Measurements from ENCODE around the gene ALDH1A2. TPM values are rescaled to one million over a fixed set of nuclear protein-coding genes. Genes with fewer than 3 reads are reported as not detected.

The ALDH1A2 gene
- total RNA-seq, 4 donors from 2014 or later, result 5.5 to 41.5 (median 15.1) TPM

DNA sequence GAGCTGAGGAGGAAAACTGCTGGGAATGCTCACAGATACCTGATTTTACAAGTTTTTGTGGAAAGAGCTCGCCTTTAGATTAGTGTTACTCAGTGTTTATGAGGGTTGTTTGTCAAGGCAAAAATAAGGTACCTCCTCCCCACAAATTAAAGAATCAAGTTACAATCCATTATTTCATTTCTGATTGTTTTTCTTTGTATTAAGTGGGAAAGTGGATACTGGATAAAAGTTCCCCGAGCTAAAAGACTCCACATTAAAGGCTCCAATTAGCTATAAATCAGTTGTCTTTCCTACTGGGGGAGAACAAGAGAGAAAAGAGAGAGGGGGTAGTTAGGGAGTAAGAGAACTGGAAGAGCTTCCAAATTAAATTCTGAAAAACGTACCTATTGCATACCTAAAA is 1.9 kb downstream of the ALDH1A2 start:
- ATAC-seq, result no peak

DNA sequence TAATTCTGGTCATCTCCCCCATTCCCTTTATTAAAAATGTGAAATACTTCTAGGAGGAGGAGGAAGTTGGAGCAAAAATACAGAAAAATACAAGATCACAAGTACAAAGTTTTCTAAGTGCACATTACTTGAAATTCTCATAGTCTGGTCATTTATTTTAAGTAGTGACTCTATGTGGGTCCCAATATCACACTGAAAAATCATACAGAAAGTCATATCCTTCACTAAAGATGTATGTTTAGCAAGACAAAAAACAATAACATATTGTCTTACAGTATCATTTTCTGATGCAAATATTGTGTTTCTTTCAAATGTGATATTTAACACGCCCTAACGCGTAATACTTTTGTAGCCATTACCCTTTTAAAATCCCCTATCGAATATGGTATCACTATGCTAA is 2.5 kb downstream of the ALDH1A2 start:
- Histone ChIP-seq H3K4me1 (peaks cover 0 to 20% (median 0%) of the 10 kb centered on the region in 3 donors), H3K36me3 (no peaks in the 10 kb centered on the region), H3K27me3 (peaks cover 75% of the 10 kb centered on the region), H3K27ac (no peak overlapping the region), H3K9me3 (no peaks in the 10 kb centered on the region), H3K4me3 (no peak overlapping the region)
- ATAC-seq, result no peak
- 88 to 92% methylated on average over 4 of the region's 4 CpGs for WGBS, 2 donors (ENCODE audit: low coverage in 1 of 2)
- TF ChIP-seq, protein P1, sequence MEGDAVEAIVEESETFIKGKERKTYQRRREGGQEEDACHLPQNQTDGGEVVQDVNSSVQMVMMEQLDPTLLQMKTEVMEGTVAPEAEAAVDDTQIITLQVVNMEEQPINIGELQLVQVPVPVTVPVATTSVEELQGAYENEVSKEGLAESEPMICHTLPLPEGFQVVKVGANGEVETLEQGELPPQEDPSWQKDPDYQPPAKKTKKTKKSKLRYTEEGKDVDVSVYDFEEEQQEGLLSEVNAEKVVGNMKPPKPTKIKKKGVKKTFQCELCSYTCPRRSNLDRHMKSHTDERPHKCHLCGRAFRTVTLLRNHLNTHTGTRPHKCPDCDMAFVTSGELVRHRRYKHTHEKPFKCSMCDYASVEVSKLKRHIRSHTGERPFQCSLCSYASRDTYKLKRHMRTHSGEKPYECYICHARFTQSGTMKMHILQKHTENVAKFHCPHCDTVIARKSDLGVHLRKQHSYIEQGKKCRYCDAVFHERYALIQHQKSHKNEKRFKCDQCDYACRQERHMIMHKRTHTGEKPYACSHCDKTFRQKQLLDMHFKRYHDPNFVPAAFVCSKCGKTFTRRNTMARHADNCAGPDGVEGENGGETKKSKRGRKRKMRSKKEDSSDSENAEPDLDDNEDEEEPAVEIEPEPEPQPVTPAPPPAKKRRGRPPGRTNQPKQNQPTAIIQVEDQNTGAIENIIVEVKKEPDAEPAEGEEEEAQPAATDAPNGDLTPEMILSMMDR (IDR thresholded peaks at IDR 0.05), result no peak
- no peak for TF ChIP-seq POLR2AphosphoS5 (IDR thresholded peaks at IDR 0.05)
- TF ChIP-seq POLR2A (IDR thresholded peaks at IDR 0.05), result no peak
- no peak for TF ChIP-seq EP300 (IDR thresholded peaks at IDR 0.05)

More for the DNA sequence above, 1.9 kb downstream of the ALDH1A2 start:
- no peak overlapping the region for H3K27ac ChIP-seq
- peaks cover 82% of the 10 kb centered on the region for H3K27me3 ChIP-seq
- H3K4me1 ChIP-seq, result peaks cover 0 to 20% (median 0%) of the 10 kb centered on the region in 3 donors
- TF ChIP-seq EP300 (IDR thresholded peaks at IDR 0.05), result no peak
- TF ChIP-seq POLR2AphosphoS5 (IDR thresholded peaks at IDR 0.05), result no peak
- TF ChIP-seq POLR2A (IDR thresholded peaks at IDR 0.05), result no peak
- TF ChIP-seq, protein P1 (IDR thresholded peaks at IDR 0.05), result no peak
- no peaks in the 10 kb centered on the region for H3K9me3 ChIP-seq
- no peak overlapping the region for H3K4me3 ChIP-seq
- H3K36me3 ChIP-seq, result no peaks in the 10 kb centered on the region
- 57 to 64% methylated on average over 3 of the region's 3 CpGs for WGBS, 2 donors (ENCODE audit: low coverage in 1 of 2)

DNA sequence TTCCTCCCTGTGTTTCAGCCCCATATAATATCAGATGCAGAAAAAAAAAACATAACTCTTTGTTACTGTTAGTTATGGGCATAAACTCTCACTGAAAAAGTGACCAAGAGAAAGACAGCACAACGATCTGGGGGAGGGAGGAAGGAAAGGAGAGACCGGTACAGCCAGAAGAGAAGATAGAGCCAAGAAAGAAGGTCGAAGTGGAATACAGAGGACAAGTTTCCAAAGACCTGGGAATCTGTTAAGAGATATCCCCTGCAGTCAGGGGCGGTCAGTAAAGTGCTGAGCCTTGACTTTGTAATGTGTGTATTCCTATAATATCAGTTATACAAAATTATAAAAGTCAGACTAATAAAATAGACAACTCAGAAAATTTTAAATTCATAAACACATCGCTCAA is 3.3 kb downstream of the ALDH1A2 start:
- 67 to 74% methylated on average over 3 to 5 of the region's 5 CpGs for WGBS, 2 donors (ENCODE audit: low coverage in 1 of 2)
- Histone ChIP-seq H3K9me3 (no peaks in the 10 kb centered on the region), H3K4me3 (no peak overlapping the region), H3K27ac (no peak overlapping the region), H3K4me1 (peaks cover 0 to 20% (median 0%) of the 10 kb centered on the region in 3 donors), H3K27me3 (peaks cover 73% of the 10 kb centered on the region), H3K36me3 (no peaks in the 10 kb centered on the region)
- ATAC-seq, result no peak
- TF ChIP-seq EP300 (IDR thresholded peaks at IDR 0.05) (no peak), POLR2A (IDR thresholded peaks at IDR 0.05) (no peak), POLR2AphosphoS5 (IDR thresholded peaks at IDR 0.05) (no peak)
- TF ChIP-seq, protein P1 (IDR thresholded peaks at IDR 0.05), result no peak

DNA sequence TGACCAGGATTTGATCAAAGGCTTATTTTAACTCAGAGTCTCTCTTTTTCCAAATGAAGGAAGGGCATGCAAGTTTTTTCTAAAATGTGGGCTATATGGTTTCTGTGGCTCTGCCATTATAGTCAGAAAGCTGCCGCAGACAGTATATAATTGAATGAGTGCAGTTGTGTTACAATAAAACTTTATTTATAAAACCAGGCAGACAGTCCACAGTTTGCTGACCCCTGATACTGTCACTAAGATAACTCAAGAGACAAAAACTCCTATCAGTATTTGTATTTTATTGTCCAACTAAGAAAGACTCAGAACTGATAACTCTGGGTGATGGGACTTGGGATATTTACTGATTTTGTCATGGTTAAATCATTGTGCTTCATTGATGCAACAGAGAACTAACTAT is 4.9 kb downstream of the ALDH1A2 start:
- Histone ChIP-seq H3K27ac (no peak overlapping the region), H3K4me3 (no peak overlapping the region), H3K4me1 (peaks cover 0 to 8% (median 0%) of the 10 kb centered on the region in 3 donors), H3K36me3 (no peaks in the 10 kb centered on the region), H3K9me3 (no peaks in the 10 kb centered on the region), H3K27me3 (peaks cover 58% of the 10 kb centered on the region)
- TF ChIP-seq POLR2A (IDR thresholded peaks at IDR 0.05) (no peak), POLR2AphosphoS5 (IDR thresholded peaks at IDR 0.05) (no peak), EP300 (IDR thresholded peaks at IDR 0.05) (no peak)
- TF ChIP-seq, protein P1 (IDR thresholded peaks at IDR 0.05), result no peak
- 88 to 100% methylated on average over 1 of the region's 1 CpG for WGBS, 2 donors (ENCODE audit: low coverage in 1 of 2)
- no peak for ATAC-seq

DNA sequence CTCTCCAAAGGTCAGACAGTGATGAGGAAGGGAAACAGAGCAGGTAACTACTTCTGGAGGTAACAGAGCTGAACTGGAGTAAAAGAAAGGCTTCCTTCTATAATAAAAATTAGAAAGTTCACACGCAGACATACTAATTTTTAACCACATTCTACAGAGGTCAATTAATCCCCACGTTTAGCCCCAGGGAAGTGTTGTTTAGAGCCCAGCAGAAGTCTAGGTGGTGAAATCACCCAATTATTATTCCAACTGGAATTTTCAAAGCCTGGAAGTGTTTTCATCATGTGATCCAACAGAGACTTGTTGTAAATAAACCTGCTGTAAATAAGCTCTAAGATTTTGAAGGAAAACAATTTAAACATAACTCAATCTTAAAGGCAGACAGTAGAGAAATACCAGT is 6.8 kb downstream of the ALDH1A2 start:
- TF ChIP-seq POLR2AphosphoS5 (IDR thresholded peaks at IDR 0.05), result no peak
- TF ChIP-seq, protein P1 (IDR thresholded peaks at IDR 0.05), result no peak
- no peak for TF ChIP-seq POLR2A (IDR thresholded peaks at IDR 0.05)
- TF ChIP-seq EP300 (IDR thresholded peaks at IDR 0.05), result no peak
- no peak overlapping the region for H3K27ac ChIP-seq
- ATAC-seq, result no peak
- WGBS, 2 donors (ENCODE audit: low coverage in 1 of 2), result 40 to 48% methylated on average over 1 to 2 of the region's 2 CpGs
- no peaks in the 10 kb centered on the region for H3K9me3 ChIP-seq
- peaks cover 39% of the 10 kb centered on the region for H3K27me3 ChIP-seq
- no peaks in the 10 kb centered on the region for H3K4me1 ChIP-seq
- H3K36me3 ChIP-seq, result no peaks in the 10 kb centered on the region
- no peak overlapping the region for H3K4me3 ChIP-seq

All from gastroesophageal sphincter (tissue), 4 donors.